SK-N-SH (cell line): ENCODE measurements around the gene GJB1.

ENCODE experiments used
- CTCF ChIP-seq: fragments of 200-600 bp; sonication (generic); IDR thresholded peaks from 2 replicates; pipeline ENCODE4 v1.6.1; 2017; ENCODE audit warnings: antibody characterized with exemption, mild to moderate bottlenecking, moderate library complexity
- POLR2AphosphoS5 ChIP-seq: IDR thresholded peaks from 2 replicates; pipeline ENCODE4 v1.6.1; 2012; ENCODE audit warnings: low read depth, low read length
- REST ChIP-seq: IDR thresholded peaks from 2 replicates; pipeline ENCODE4 v1.6.1; 2012; ENCODE audit warnings: mild to moderate bottlenecking, low read depth, low read length, moderate library complexity

GRCh38 chrX:71177327-71177726 lies 45.7 kb upstream of the GJB1 start:
- TF ChIP-seq CTCF (no peak), POLR2AphosphoS5 (no peak), REST (no peak)
